ENCODE data around the gene PDS5A.
"Not testable (repeated sequence)": the region's sequence is repeated elsewhere in the genome, so short reads cannot be mapped to it uniquely, and the experiment has no call there.

Gene PDS5A, protein sequence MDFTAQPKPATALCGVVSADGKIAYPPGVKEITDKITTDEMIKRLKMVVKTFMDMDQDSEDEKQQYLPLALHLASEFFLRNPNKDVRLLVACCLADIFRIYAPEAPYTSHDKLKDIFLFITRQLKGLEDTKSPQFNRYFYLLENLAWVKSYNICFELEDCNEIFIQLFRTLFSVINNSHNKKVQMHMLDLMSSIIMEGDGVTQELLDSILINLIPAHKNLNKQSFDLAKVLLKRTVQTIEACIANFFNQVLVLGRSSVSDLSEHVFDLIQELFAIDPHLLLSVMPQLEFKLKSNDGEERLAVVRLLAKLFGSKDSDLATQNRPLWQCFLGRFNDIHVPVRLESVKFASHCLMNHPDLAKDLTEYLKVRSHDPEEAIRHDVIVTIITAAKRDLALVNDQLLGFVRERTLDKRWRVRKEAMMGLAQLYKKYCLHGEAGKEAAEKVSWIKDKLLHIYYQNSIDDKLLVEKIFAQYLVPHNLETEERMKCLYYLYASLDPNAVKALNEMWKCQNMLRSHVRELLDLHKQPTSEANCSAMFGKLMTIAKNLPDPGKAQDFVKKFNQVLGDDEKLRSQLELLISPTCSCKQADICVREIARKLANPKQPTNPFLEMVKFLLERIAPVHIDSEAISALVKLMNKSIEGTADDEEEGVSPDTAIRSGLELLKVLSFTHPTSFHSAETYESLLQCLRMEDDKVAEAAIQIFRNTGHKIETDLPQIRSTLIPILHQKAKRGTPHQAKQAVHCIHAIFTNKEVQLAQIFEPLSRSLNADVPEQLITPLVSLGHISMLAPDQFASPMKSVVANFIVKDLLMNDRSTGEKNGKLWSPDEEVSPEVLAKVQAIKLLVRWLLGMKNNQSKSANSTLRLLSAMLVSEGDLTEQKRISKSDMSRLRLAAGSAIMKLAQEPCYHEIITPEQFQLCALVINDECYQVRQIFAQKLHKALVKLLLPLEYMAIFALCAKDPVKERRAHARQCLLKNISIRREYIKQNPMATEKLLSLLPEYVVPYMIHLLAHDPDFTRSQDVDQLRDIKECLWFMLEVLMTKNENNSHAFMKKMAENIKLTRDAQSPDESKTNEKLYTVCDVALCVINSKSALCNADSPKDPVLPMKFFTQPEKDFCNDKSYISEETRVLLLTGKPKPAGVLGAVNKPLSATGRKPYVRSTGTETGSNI (N-terminal part only)

DNA sequence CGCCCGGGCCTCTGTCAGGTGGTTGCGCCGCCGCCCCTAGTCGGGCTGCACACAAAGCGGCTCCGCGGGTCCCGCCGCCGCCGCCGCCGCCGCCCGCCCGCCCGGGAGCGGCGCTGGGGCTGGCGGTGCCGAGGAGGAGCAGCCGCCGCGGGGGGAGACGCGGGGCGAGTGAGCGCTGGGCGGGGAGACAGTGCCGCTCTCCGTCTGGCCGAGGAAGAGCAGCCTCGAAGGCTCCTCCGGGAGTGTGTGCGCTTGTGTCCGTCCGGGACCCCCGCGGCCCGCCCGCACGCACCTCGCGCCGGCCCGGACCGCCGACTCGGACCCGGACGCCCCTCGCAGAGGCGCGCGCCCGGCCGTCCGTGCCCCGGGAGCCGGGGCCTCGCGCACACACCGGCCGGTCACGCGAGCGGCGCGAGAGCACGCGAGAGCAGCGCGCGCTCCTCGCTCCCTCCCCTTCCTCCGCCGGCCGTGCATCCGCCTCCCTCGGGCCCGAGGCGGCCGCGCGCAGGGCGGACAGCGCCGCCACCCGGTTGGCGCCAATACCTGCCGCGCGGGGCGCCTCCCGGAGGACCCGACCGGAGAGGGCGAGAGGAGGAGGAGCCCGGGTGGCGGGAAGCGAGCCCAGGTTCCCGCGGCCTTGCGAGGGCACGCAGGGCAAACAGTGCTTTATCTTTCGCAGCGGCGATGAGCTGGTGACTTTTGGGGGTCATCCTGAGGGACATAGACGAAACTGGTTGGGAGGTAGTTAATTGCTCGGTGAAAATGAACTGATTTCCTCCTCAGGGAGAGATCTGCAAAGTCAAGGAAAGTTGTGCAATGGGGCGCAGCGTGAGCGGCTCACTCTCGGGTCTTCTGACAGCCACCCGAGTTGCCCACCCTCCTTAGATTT, at the start of gene PDS5A:
Gene PDS5A (minus strand): TSS at position 423 of the 889 bp plus-strand sequence. CDS start 1,334 bp downstream, outside the sequence.
- no peaks in the 10 kb centered on the region for H3K27me3 Mint-ChIP-seq (ENCODE audit: low read depth)
- H3K4me3 Mint-ChIP-seq: peak within 1 kb of the TSS; percentile 90
- peak within 1 kb of the TSS; percentile 85 for H3K27ac Mint-ChIP-seq
- H3K4me1 Mint-ChIP-seq (ENCODE audit: low read depth): peaks cover 27% of the 10 kb centered on the region
- peaks cover 26% of the 10 kb centered on the region for H3K36me3 Mint-ChIP-seq (ENCODE audit: low read depth)
- H3K9me3 Mint-ChIP-seq: no peaks in the 10 kb centered on the region

DNA sequence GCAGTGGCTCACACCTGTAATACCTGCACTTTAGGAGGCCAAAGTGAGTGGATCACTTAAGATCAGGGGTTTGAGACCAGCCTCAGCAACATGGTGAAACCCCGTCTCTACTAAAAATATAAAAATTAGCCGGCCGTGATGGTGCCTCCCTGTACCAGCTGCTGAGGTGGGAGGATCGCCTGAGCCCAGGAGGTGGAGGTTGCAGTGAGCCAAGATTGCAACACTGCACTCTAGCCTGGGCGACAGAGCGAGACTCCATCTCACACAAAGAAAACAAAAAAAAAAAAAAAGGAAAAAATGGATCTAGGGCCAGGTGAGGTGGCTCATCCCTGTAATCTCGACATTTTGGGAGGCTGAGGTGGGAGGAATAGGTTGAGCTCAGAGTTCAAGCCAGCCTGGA, 46.3 kb upstream of the PDS5A start:
- not testable (repeated sequence) for H3K36me3 Mint-ChIP-seq (ENCODE audit: low read depth); H3K4me1 Mint-ChIP-seq (ENCODE audit: low read depth); H3K4me3 Mint-ChIP-seq; H3K9me3 Mint-ChIP-seq; H3K27ac Mint-ChIP-seq; H3K27me3 Mint-ChIP-seq (ENCODE audit: low read depth)

DNA sequence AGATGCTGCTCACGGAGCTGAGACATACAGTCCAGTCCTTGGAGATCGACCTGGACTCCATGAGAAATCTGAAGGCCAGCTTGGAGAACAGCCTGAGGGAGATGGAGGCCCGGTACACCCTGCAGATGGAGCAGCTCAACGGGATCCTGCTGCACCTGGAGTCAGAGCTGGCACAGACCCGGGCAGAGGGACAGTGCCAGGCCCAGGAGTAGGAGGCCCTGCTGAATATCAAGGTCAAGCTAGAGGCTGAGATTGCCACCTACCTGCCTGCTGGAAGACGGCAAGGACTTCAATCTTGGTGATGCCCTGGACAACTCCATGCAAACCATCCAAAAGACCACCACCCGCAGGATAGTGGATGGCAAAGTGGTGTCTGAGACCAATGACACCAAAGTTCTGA, 43.4 kb upstream of the PDS5A start:
- H3K27me3 Mint-ChIP-seq (ENCODE audit: low read depth); H3K4me3 Mint-ChIP-seq; H3K9me3 Mint-ChIP-seq; H3K36me3 Mint-ChIP-seq (ENCODE audit: low read depth); H3K27ac Mint-ChIP-seq; H3K4me1 Mint-ChIP-seq (ENCODE audit: low read depth): not testable (repeated sequence)

DNA sequence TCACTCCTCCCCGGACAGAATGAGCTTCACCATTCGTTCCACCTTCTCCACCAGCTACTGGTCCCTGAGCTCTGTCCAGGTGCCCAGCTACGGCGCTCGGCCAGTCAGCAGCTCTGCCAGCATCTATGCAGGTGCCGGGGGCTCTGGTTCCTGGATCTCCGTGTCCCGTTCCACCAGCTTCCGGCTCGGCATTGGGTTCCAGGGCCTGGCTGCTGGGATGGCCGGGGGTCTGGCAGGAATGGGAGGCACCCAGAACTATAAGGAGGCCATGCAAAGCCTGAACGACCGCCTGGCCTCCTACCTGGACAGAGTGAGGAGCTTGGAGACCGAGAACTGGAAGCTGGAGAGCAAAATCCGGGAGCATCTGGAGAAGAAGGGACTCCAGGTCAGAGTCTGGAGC, 42.5 kb upstream of the PDS5A start:
- Mint-ChIP-seq H3K4me1 (ENCODE audit: low read depth) (no peaks in the 10 kb centered on the region), H3K27ac (no peak overlapping the region), H3K27me3 (ENCODE audit: low read depth) (no peaks in the 10 kb centered on the region), H3K36me3 (ENCODE audit: low read depth) (no peaks in the 10 kb centered on the region), H3K9me3 (no peaks in the 10 kb centered on the region), H3K4me3 (no peak overlapping the region)

DNA sequence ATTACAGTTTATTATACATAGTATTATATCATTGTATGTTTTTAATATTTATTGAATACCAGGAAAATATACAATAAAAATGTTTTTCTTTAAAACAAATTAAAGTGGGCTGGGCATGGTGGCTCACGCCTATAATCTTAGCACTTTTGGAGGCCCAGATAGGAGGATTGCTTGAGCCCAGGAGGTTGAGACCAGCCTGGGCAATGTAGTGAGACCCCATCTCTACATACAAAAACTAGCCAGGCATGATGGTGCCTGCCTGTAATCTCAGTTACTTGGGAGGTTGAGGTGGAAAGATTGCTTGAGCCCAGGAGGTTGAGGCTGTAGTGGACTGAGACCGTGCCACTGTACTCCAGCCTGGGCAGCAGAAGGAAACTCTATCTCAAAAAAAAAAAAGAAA, 38.3 kb upstream of the PDS5A start:
- no peaks in the 10 kb centered on the region for H3K9me3 Mint-ChIP-seq
- no peaks in the 10 kb centered on the region for H3K4me1 Mint-ChIP-seq (ENCODE audit: low read depth)
- no peak overlapping the region for H3K27ac Mint-ChIP-seq
- no peaks in the 10 kb centered on the region for H3K27me3 Mint-ChIP-seq (ENCODE audit: low read depth)
- no peak overlapping the region for H3K4me3 Mint-ChIP-seq
- no peaks in the 10 kb centered on the region for H3K36me3 Mint-ChIP-seq (ENCODE audit: low read depth)

DNA sequence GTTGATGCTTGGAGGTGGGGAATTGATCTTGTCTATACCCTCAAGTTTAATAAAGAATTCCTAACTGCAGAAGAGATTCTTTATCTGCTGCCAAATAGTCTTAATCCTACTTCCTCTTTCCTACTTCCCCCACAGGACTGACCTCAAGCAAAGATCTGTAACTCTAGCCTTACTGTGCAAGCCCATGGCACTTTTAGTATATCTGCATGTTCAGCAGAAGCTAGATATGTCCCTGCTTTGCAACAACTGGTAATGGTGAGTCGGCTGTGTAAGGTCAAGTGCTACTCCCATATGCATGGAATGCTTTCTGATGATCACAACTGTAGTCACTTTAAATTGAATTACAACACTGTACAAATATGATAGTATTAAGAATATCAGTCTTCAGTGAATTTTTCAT, 26.3 kb upstream of the PDS5A start:
- Mint-ChIP-seq H3K4me3 (no peak overlapping the region), H3K9me3 (no peaks in the 10 kb centered on the region), H3K36me3 (ENCODE audit: low read depth) (no peaks in the 10 kb centered on the region), H3K27ac (no peak overlapping the region), H3K4me1 (ENCODE audit: low read depth) (peaks cover 2% of the 10 kb centered on the region), H3K27me3 (ENCODE audit: low read depth) (no peaks in the 10 kb centered on the region)

DNA sequence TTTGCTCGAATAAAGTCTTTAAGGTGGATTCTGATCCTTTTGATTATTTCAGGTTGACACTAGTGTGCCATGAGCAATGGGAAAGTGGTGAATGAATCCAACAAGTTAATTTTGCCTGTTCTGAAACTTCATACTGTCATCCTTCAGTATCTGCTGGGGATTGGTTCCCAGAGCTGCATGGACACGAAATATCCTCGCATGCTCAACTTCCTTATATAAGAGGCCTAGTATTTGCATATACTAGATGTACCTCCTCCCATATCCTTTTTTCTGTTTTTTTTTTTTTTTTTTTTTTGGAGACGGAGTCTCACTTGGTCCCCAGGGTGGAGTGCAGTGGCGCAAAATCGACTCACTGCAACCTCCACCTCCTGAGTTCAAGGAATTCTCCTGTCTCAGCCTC, 23.0 kb upstream of the PDS5A start:
- no peaks in the 10 kb centered on the region for H3K36me3 Mint-ChIP-seq (ENCODE audit: low read depth)
- H3K4me3 Mint-ChIP-seq: no peak overlapping the region
- no peaks in the 10 kb centered on the region for H3K9me3 Mint-ChIP-seq
- no peaks in the 10 kb centered on the region for H3K27me3 Mint-ChIP-seq (ENCODE audit: low read depth)
- H3K27ac Mint-ChIP-seq: no peak overlapping the region
- H3K4me1 Mint-ChIP-seq (ENCODE audit: low read depth): peaks cover 2% of the 10 kb centered on the region

DNA sequence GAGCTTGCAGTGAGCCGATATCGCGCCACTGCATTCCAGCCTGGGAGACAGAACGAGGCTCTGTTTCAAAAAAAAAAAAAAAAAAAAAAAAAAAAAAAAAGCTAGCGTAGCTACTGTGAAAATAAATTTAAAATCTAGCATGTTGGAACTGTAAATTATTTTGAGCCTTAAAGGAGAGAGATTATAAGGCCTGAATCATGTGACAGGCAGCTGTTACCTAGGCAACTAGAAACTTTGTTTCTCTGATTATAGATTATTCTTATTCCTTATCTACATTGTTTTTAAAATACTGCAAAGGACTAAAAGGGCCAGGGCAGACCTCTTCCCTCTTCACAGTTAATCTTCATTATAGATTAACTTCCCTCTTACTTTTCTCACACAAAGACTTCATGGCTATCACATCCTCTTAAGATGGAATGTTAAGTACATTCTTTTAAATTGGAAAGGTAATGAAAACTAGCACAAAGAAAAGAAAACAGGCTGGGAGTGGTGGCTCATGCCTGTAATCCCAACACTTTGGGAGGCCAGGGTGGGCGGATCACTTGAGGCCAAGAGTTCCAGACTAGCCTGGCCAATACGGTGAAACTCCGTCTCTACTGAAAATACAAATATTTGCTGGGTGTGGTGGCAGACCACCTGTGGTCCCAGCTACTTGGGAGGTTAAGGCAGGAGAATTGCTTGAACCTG, 21.1 kb upstream of the PDS5A start:
- peaks cover 6% of the 10 kb centered on the region for H3K27me3 Mint-ChIP-seq (ENCODE audit: low read depth)
- H3K9me3 Mint-ChIP-seq: no peaks in the 10 kb centered on the region
- H3K4me3 Mint-ChIP-seq: no peak overlapping the region
- peaks cover 2% of the 10 kb centered on the region for H3K4me1 Mint-ChIP-seq (ENCODE audit: low read depth)
- no peak overlapping the region for H3K27ac Mint-ChIP-seq
- H3K36me3 Mint-ChIP-seq (ENCODE audit: low read depth): no peaks in the 10 kb centered on the region

DNA sequence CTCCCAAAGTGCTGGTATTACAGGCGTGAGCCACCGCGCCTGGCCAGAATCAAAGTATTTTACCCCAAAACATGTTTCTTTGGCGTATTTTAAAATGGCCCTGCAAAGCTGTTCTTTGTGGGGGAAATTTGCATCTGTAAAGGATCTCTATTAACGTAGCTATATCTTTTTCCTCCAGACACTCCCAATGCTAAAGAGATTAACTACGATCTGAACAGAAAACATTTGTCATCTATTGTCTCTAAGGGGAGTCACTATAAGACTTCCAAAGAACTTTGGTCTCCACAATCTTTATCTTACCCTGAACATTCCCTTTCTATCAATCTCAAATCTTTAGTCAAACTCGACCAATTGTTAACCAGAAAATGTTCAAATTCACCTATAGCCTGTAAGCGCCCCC, 19.1 kb upstream of the PDS5A start:
- H3K9me3 Mint-ChIP-seq: no peaks in the 10 kb centered on the region
- H3K27ac Mint-ChIP-seq: no peak overlapping the region
- no peak overlapping the region for H3K4me3 Mint-ChIP-seq
- H3K36me3 Mint-ChIP-seq (ENCODE audit: low read depth): no peaks in the 10 kb centered on the region
- H3K4me1 Mint-ChIP-seq (ENCODE audit: low read depth): peaks cover 2% of the 10 kb centered on the region
- H3K27me3 Mint-ChIP-seq (ENCODE audit: low read depth): peaks cover 6% of the 10 kb centered on the region

DNA sequence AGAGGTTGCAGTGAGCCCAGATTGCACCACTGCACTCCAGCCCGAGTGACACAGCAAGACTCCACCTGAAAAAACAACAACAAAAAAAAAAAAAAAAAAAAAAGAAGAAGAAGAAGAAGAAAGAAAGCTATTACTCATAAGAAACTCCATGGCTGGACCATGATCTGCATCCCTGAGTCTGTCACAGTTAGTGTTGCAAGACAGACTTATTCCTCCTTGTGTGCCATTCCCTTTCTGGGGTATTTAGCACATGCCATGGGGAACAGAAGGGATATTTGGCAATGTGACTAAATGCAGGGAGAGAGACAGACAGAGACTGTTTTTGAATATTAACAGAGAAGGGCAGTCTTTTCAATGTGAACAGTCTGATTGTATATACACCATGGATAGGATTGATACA, 16.7 kb upstream of the PDS5A start:
- Mint-ChIP-seq H3K36me3 (ENCODE audit: low read depth) (no peaks in the 10 kb centered on the region), H3K27me3 (ENCODE audit: low read depth) (peaks cover 6% of the 10 kb centered on the region), H3K4me1 (ENCODE audit: low read depth) (no peaks in the 10 kb centered on the region), H3K4me3 (no peak overlapping the region), H3K27ac (no peak overlapping the region), H3K9me3 (no peaks in the 10 kb centered on the region)

DNA sequence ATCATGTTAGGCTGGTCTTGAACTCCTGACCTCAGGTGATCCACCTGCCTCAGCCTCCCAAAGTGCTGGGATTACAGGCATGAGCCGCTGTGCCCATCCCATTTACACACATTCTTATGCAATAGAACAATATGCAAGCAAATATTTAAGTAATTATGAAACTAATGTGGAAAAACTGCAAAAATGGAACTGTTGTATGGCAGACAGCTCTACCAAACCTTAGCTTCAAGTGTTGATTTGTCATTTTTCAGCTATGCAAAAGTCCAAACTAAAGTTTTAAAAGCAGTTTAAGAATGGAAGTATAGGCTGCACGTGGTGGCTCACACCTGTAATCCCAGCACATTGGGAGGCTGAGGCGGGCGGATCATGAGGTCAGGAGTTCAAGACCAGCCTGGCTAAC, 11.7 kb upstream of the PDS5A start:
- not testable (repeated sequence) for H3K27me3 Mint-ChIP-seq (ENCODE audit: low read depth); H3K9me3 Mint-ChIP-seq; H3K4me3 Mint-ChIP-seq; H3K4me1 Mint-ChIP-seq (ENCODE audit: low read depth); H3K27ac Mint-ChIP-seq; H3K36me3 Mint-ChIP-seq (ENCODE audit: low read depth)

DNA sequence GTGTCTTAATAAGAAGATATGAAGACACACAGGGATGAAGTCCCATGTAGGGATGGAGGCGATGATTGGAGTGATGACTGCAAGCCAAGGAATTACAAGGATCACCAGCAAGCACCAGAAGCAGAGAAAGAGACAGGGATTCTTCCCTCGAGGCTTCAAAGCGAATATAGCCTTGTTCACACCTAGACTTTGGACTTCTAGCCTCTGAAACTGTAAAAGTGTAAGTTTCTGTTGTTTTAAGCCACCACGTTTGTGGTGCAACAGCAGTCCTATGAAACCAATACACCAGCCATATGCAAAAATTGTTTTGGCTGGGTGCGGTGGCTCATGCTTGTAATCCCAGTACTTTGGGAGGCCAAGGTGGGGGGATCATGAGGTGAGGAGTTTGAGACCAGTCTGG, 9.8 kb upstream of the PDS5A start:
- Mint-ChIP-seq H3K27me3 (ENCODE audit: low read depth) (no peaks in the 10 kb centered on the region), H3K27ac (no peak overlapping the region), H3K9me3 (no peaks in the 10 kb centered on the region), H3K4me3 (no peak overlapping the region), H3K36me3 (ENCODE audit: low read depth) (no peaks in the 10 kb centered on the region), H3K4me1 (ENCODE audit: low read depth) (no peaks in the 10 kb centered on the region)

DNA sequence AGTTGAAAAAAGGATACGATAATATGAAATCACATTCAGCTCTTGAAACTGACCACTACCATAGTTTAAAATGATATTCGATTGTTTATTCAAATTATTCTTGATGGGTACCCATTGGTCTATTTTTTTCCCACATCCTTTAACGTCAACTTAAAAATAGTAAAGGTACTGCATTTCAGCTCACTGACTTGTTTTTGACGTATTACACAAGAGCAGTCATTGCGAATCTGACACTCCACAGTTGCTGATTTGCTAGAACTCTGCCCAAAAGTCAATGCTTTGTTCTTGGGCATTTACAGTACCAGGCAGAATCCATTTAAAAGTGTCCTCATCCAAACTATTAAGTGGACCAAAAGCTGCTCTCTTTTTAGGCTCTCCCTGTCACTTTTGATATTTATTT, 1.2 kb upstream of the PDS5A start:
- Mint-ChIP-seq H3K4me1 (ENCODE audit: low read depth) (peaks cover 22% of the 10 kb centered on the region), H3K27me3 (ENCODE audit: low read depth) (no peaks in the 10 kb centered on the region), H3K27ac (no peak overlapping the region), H3K36me3 (ENCODE audit: low read depth) (peaks cover 18% of the 10 kb centered on the region), H3K4me3 (no peak overlapping the region), H3K9me3 (no peaks in the 10 kb centered on the region)
